GM04504 (cell line): ENCODE data around the gene SPAM1.
"Not testable (repeated sequence)": the region's sequence is repeated elsewhere in the genome, so short reads cannot be mapped to it uniquely, and the experiment has no call there.

Experiments
- DNase-seq: peaks from one replicate; pipeline ENCODE4 v3.0.0-alpha.2; 2012; ENCODE audit warnings: low read depth

The SPAM1 gene

GRCh38 chr7:123924941-123925340 lies at the start of gene SPAM1:
TSS of gene SPAM1 (plus strand) at chr7:123925241. CDS start at chr7:123953571, 28,330 bp downstream.
- DNase-seq: no peak

GRCh38 chr7:123876557-123877256 lies 48.3 kb upstream of the SPAM1 start:
- no peak for DNase-seq

GRCh38 chr7:123879628-123880027 lies 45.4 kb upstream of the SPAM1 start:
- no peak for DNase-seq

GRCh38 chr7:123881300-123881699 lies 43.7 kb upstream of the SPAM1 start:
- DNase-seq: no peak

GRCh38 chr7:123883154-123883553 lies 41.9 kb upstream of the SPAM1 start:
- no peak for DNase-seq

- no peak for DNase-seq
These were observed 36.8 kb upstream of the SPAM1 start for GRCh38 chr7:123888192-123888591.

- DNase-seq: not testable (repeated sequence)
These were observed 30.3 kb upstream of the SPAM1 start for GRCh38 chr7:123894753-123895152.

- DNase-seq: no peak
These were observed 23.9 kb upstream of the SPAM1 start for GRCh38 chr7:123901101-123901500.

GRCh38 chr7:123905714-123906113 lies 19.3 kb upstream of the SPAM1 start:
- no peak for DNase-seq

GRCh38 chr7:123916240-123916724 lies 8.8 kb upstream of the SPAM1 start:
- DNase-seq: peak; percentile 0

- no peak for DNase-seq
These were observed 7.2 kb upstream of the SPAM1 start for GRCh38 chr7:123917878-123918277.

GRCh38 chr7:123918309-123918708 lies 6.7 kb upstream of the SPAM1 start:
- DNase-seq: no peak

GRCh38 chr7:123923599-123923998 lies 1.4 kb upstream of the SPAM1 start:
- DNase-seq: no peak

- no peak for DNase-seq
These were observed 4.1 kb downstream of the SPAM1 start for GRCh38 chr7:123929107-123929506.

GRCh38 chr7:123929655-123930054 lies 4.6 kb downstream of the SPAM1 start:
- DNase-seq: no peak

- no peak for DNase-seq
These were observed 10.7 kb downstream of the SPAM1 start for GRCh38 chr7:123935436-123936381.

- no peak for DNase-seq
These were observed 11.3 kb downstream of the SPAM1 start for GRCh38 chr7:123936388-123936787.

- no peak for DNase-seq
These were observed 14.7 kb downstream of the SPAM1 start for GRCh38 chr7:123939784-123940183.

- DNase-seq: no peak
These were observed 16.5 kb downstream of the SPAM1 start for GRCh38 chr7:123941391-123942180.

- no peak for DNase-seq
These were observed 19.4 kb downstream of the SPAM1 start for GRCh38 chr7:123944395-123944794.

GRCh38 chr7:123945938-123946337 lies 20.9 kb downstream of the SPAM1 start:
- DNase-seq: no peak

GRCh38 chr7:123948136-123948535 lies 23.1 kb downstream of the SPAM1 start:
- no peak for DNase-seq
